ENCODE measurements around the gene COMMD6. TPM values are rescaled to one million over a fixed set of nuclear protein-coding genes. Genes with fewer than 3 reads are reported as not detected.
A peak's percentile ranks its signal among the peaks of the same experiment; 100 is the strongest.

Gene COMMD6
- total RNA-seq, 1 donor from 2014 or later: 209 TPM

GRCh38 chr13:75554464-75554863, 16.8 kb upstream of the COMMD6 start:
- H3K4me1 Mint-ChIP-seq (ENCODE audit: low read depth, unreplicated experiment): peaks cover 6% of the 10 kb centered on the region
- Histone ChIP-seq H3K27me3 (ENCODE audit: insufficient read depth, low read length) (no peaks in the 10 kb centered on the region), H3K9me3 (ENCODE audit: insufficient read depth, low read depth, low read length) (no peaks in the 10 kb centered on the region), H3K79me2 (ENCODE audit: insufficient read depth, low read length) (peaks cover 81% of the 10 kb centered on the region), H3K4me1 (ENCODE audit: insufficient read depth, low read length) (no peaks in the 10 kb centered on the region), H3K27ac (ENCODE audit: low read depth, low read length) (no peak overlapping the region), H3K4me2 (ENCODE audit: low read length) (no peak overlapping the region), H2AFZ (ENCODE audit: low read depth, low read length) (no peak overlapping the region), H3K4me3 (ENCODE audit: insufficient read depth, low read depth, low read length) (no peak overlapping the region), H4K20me1 (ENCODE audit: insufficient read depth, low read length) (peaks cover 29% of the 10 kb centered on the region), H3K36me3 (ENCODE audit: insufficient read depth, low read length) (peaks cover 22% of the 10 kb centered on the region), H3K9ac (ENCODE audit: low read length) (no peak overlapping the region)
- H3K27ac Mint-ChIP-seq (ENCODE audit: unreplicated experiment): no peak overlapping the region
- no peaks in the 10 kb centered on the region for H3K9me3 Mint-ChIP-seq (ENCODE audit: unreplicated experiment)
- no peak overlapping the region for H3K4me3 Mint-ChIP-seq (ENCODE audit: unreplicated experiment)
- peaks cover 16% of the 10 kb centered on the region for H3K36me3 Mint-ChIP-seq (ENCODE audit: low read depth, unreplicated experiment)
- TF ChIP-seq EZH2 (IDR thresholded peaks at IDR 0.05; ENCODE audit: insufficient read depth, low read length): no peak
- TF ChIP-seq, protein P1, sequence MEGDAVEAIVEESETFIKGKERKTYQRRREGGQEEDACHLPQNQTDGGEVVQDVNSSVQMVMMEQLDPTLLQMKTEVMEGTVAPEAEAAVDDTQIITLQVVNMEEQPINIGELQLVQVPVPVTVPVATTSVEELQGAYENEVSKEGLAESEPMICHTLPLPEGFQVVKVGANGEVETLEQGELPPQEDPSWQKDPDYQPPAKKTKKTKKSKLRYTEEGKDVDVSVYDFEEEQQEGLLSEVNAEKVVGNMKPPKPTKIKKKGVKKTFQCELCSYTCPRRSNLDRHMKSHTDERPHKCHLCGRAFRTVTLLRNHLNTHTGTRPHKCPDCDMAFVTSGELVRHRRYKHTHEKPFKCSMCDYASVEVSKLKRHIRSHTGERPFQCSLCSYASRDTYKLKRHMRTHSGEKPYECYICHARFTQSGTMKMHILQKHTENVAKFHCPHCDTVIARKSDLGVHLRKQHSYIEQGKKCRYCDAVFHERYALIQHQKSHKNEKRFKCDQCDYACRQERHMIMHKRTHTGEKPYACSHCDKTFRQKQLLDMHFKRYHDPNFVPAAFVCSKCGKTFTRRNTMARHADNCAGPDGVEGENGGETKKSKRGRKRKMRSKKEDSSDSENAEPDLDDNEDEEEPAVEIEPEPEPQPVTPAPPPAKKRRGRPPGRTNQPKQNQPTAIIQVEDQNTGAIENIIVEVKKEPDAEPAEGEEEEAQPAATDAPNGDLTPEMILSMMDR (IDR thresholded peaks at IDR 0.05; ENCODE audit: insufficient read depth, low read depth, low read length): no peak
- FAIRE-seq (no peak), DNase-seq (ENCODE audit: low read depth) (no peak)
- no peaks in the 10 kb centered on the region for H3K27me3 Mint-ChIP-seq (ENCODE audit: low read depth, unreplicated experiment)

- Mint-ChIP-seq H3K27me3 (ENCODE audit: low read depth, unreplicated experiment) (no peaks in the 10 kb centered on the region), H3K9me3 (ENCODE audit: unreplicated experiment) (no peaks in the 10 kb centered on the region), H3K36me3 (ENCODE audit: low read depth, unreplicated experiment) (peaks cover 9% of the 10 kb centered on the region), H3K4me3 (ENCODE audit: unreplicated experiment) (peak overlapping the region; percentile 99), H3K27ac (ENCODE audit: unreplicated experiment) (peak overlapping the region; percentile 79), H3K4me1 (ENCODE audit: low read depth, unreplicated experiment) (peaks cover 6% of the 10 kb centered on the region)
- peaks cover 52% of the 10 kb centered on the region for H3K79me2 ChIP-seq (ENCODE audit: insufficient read depth, low read length)
- H3K27me3 ChIP-seq (ENCODE audit: insufficient read depth, low read length): no peaks in the 10 kb centered on the region
- DNase-seq (ENCODE audit: low read depth) (peak; percentile 83), FAIRE-seq (no peak)
- H3K4me3 ChIP-seq (ENCODE audit: insufficient read depth, low read depth, low read length): peak overlapping the region; percentile 95
- H3K36me3 ChIP-seq (ENCODE audit: insufficient read depth, low read length): peaks cover 14% of the 10 kb centered on the region
- H4K20me1 ChIP-seq (ENCODE audit: insufficient read depth, low read length): peaks cover 23% of the 10 kb centered on the region
- peak overlapping the region; percentile 96 for H3K27ac ChIP-seq (ENCODE audit: low read depth, low read length)
- H3K4me2 ChIP-seq (ENCODE audit: low read length): peak overlapping the region; percentile 94
- H3K4me1 ChIP-seq (ENCODE audit: insufficient read depth, low read length): no peaks in the 10 kb centered on the region
- no peak for TF ChIP-seq EZH2 (IDR thresholded peaks at IDR 0.05; ENCODE audit: insufficient read depth, low read length)
- TF ChIP-seq, protein P1 (IDR thresholded peaks at IDR 0.05; ENCODE audit: insufficient read depth, low read depth, low read length): no peak
- H3K9me3 ChIP-seq (ENCODE audit: insufficient read depth, low read depth, low read length): no peaks in the 10 kb centered on the region
- peak overlapping the region; percentile 87 for H3K9ac ChIP-seq (ENCODE audit: low read length)
- peak overlapping the region; percentile 81 for H2AFZ ChIP-seq (ENCODE audit: low read depth, low read length)
Observed at GRCh38 chr13:75550159-75550567, 12.5 kb upstream of the COMMD6 start.
